Prostate gland (tissue), 2 donors: Measurements from ENCODE around the gene VEPH1.

Experiments used
- POLR2AphosphoS5 ChIP-seq: sonication (generic); formaldehyde crosslinking; IDR thresholded peaks from one replicate; pipeline ENCODE4 v1.6.1; 2017; ENCODE audit warnings: antibody characterized with exemption
- TF ChIP-seq, protein P1 (sequence below), 4 experiments: fragments of 200-600 bp in 2 of 4; fragments of 450-650 bp in 2 of 4; sonication (generic) in 2 of 4; IDR thresholded peaks; 1 replicate in 3 of 4; 2 replicates in 1 of 4; pipeline ENCODE4 v1.5.1; 2016 to 2019; ENCODE audit warnings: antibody characterized with exemption in 4 of 4, mild to moderate bottlenecking in 2 of 4, moderate library complexity in 2 of 4

DNA sequence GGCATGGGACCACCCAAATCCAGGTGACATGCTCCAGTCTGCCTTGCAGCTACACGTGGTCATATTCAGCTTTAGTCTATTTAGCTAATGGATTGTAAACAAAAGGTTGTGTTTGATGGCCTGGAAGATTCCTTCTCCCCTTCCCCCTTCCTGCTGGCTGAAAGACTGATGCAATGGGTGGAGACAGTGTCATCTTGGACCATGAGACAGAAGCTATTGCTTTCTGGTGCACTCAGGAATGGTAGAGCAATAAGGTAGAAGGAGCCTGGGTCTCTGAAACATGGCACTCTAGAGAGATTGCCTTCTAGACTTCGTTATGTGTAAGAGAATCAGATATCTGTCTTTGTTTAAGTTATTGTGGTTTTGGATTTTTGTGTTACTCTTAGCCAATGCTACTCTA is 92.3 kb downstream of the VEPH1 start:
- TF ChIP-seq, protein P1, sequence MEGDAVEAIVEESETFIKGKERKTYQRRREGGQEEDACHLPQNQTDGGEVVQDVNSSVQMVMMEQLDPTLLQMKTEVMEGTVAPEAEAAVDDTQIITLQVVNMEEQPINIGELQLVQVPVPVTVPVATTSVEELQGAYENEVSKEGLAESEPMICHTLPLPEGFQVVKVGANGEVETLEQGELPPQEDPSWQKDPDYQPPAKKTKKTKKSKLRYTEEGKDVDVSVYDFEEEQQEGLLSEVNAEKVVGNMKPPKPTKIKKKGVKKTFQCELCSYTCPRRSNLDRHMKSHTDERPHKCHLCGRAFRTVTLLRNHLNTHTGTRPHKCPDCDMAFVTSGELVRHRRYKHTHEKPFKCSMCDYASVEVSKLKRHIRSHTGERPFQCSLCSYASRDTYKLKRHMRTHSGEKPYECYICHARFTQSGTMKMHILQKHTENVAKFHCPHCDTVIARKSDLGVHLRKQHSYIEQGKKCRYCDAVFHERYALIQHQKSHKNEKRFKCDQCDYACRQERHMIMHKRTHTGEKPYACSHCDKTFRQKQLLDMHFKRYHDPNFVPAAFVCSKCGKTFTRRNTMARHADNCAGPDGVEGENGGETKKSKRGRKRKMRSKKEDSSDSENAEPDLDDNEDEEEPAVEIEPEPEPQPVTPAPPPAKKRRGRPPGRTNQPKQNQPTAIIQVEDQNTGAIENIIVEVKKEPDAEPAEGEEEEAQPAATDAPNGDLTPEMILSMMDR (IDR thresholded peaks at IDR 0.05) = no peak
- TF ChIP-seq POLR2AphosphoS5 = no peak
